Activated T-cell treated with anti-CD3 and anti-CD28 coated beads for 1 hour (primary cell): Measurements from ENCODE around the gene PLAC8.

Source experiments
- DNase-seq: peaks from one replicate; pipeline ENCODE4 v3.0.0-alpha.2; 2020; ENCODE audit warnings: low read depth

PLAC8 gene

GRCh38 chr4:83114576-83114975 is at the start of gene PLAC8:
PLAC8 (minus strand) TSS chr4:83114729; CDS start chr4:83107921, 6,808 bp downstream.
- no peak for DNase-seq

GRCh38 chr4:83153417-83153816 is 38.9 kb upstream of the PLAC8 start:
- DNase-seq = no peak

DNA sequence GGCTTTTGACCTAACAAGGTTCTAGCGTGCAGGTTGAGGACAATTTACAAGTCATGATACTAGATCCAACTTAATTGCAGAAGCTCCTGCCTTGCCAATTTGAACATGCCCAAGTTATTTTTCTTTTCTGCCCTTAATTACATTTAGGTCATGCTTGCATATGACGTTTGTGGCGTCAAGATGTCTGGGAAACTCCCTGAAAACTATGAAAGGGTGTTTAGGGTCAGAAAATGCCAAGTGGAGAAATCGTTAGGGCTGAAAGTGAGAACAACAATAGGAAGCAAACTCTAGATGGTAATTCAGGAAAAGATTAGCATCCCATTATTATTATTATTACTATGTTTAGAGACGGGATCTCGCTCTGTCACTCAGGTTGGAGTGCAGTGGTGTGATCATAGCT is 38.2 kb upstream of the PLAC8 start:
- no peak for DNase-seq

DNA sequence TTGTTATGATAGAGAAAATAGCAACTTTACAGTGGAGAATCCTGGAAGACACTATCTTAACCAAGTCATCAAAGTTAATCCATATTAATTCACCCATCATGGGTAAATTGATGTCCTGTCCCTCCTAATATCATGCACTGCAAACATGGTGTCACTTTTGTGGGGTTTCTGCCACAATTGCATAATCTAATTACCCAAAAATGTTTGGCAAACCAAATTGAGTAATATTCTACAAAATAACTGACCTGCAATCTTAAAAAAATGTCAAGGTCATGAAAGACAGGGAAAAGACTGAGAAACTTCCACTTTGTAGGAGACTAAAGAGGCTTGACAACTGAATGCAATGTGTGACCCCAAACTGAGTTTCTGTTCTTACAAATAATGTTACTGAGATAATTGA is 37.1 kb upstream of the PLAC8 start:
- DNase-seq = no peak

- no peak for DNase-seq
Observed at GRCh38 chr4:83150653-83151330, 36.3 kb upstream of the PLAC8 start.

DNA sequence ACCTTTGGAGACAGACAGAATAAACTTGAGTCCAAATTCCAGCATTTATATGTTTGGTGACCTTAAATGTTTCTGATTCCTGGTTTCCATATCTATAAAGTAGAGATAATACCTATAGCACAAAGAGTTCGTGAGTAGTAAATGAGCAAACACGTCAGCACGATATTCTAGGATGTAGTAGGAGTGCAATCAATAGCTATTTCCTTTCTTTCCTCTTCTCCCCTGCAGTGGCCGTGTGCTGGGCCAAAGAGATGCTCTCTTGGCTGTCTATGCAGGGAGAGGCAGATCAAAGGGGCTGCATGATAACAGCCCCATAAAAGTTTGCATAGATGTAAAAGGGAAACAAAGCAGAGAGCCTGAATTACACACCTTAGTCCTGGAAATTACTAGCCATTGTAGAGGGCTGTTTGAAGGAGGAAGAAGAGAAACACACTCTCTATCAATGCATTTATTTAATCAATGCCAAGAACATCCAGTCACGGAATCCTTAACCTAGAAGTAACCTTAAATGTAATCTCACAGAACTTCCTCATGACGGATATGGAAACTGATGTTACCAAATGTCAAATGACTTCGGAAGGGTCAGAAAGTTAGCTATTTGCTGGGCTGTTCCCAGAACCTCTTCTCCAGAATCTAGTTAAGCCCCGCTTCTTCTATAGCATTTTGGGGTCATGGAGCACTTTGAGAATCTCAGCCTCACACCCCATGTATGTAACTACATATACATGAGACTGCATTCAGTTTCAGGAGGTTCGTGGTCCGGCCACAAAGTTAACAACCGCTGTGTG is 35.5 kb upstream of the PLAC8 start:
- no peak for DNase-seq

- DNase-seq = no peak
Observed at GRCh38 chr4:83146841-83147240, 32.3 kb upstream of the PLAC8 start.

GRCh38 chr4:83145776-83146175 is 31.2 kb upstream of the PLAC8 start:
- peak; percentile 9 for DNase-seq

DNA sequence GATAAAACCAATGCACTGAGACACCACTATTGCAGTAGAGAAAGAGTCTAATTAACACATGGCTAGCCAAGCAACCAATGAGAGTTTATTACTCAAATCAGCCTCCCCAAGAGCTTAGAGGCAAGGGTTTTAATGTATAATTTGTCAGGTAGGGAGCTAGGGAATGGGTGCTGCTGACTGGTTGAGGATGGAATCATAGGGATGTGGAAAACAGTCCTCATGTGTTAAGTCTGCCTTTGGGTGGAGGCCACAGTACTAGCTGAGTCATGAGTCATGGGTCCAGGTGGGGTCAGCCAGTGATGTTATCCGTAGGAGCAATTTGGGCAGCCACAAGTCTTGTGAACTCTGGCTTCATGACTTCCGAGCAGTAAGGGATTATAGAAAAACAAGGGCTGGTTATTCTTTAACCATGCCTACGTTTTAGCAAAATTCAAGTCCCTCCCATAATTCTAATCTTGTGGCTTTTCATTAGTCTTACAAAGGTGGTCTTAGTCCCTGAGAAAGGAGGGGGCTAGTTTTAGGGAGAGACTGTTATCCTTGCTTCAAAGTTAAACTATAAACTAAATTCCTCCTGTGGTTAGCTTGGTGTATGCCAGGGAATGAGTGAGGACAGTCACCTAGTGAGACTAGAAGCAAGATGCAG is 25.1 kb upstream of the PLAC8 start:
- DNase-seq = no peak

- no peak for DNase-seq
Observed at GRCh38 chr4:83138946-83139345, 24.4 kb upstream of the PLAC8 start.

- no peak for DNase-seq
Observed at GRCh38 chr4:83132065-83132464, 17.5 kb upstream of the PLAC8 start.

GRCh38 chr4:83129264-83129663 is 14.7 kb upstream of the PLAC8 start:
- DNase-seq = no peak

- DNase-seq = no peak
Observed at GRCh38 chr4:83128240-83128929, 13.9 kb upstream of the PLAC8 start.

GRCh38 chr4:83125738-83126141 is 11.2 kb upstream of the PLAC8 start:
- DNase-seq = no peak

- no peak for DNase-seq
Observed at GRCh38 chr4:83124111-83124780, 9.7 kb upstream of the PLAC8 start.

DNA sequence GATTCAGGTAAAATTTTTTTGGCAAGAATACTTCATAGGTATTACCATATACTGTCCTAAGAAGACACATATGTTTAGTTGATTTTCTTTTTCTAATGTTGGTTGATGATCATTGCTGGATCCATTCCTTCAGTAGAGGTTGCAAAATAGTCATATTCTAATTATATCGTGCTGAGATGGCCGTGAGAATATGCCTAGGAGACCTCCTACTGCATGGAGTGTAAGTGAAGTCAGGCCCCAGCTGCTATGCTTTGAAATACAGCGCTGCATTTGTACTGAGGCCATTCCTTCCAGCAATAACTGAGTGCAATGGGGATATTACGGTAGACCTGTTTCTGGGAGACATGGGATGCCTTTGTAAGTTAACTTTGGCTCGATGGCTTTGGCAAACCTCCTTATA is 6.7 kb upstream of the PLAC8 start:
- DNase-seq = no peak

- DNase-seq = no peak
Observed at GRCh38 chr4:83118869-83119268, 4.3 kb upstream of the PLAC8 start.

DNA sequence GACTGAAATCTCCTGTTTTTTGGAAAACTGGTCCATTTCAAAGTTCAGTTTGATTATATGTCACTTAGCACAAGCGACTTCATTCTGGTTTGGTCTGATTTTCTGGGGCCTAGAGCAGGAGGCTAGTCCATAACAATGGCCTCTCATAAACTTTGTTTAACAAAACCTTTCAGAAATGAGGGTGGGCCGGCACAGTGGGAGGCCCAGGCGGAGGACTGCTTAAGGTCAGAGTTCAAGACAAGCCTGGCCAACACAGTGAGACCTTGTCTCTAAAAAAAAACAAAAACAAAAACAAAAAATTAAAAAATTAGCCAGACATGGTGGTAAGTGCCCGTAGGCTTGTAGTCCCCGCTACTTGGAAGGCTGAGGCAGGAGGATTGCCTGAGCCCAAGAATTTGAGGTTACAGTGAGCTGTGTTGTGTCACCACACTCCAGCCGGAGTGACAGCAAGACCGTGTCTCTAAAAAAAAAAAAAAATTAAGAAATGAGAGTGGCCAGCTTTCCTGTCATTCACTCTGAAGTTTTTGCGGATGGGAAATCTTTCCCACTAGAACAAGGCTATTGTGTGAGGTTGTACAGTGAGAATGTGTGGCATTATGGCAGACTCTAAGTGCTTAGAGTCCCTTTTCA is 1.2 kb upstream of the PLAC8 start:
- DNase-seq = no peak

GRCh38 chr4:83115000-83115399 is 471 bp upstream of the PLAC8 start:
- DNase-seq = no peak

DNA sequence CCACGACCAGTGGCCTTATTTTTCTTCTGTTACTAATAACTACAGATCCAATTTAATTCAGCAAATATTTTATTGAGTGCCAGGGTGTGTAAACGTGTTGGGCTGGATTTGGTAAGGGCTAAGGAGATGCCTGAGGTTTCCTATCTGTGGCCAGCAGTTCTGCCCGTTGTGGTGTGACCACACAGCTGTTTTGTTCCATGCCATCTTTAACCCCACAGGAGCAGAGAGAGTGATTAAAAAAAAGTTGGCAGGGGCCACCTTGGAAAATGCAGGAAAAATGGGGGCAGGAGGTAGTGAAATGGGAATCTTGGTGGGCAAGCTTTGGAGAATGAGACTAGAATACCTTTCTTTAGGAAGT is 1.1 kb downstream of the PLAC8 start:
- no peak for DNase-seq

DNA sequence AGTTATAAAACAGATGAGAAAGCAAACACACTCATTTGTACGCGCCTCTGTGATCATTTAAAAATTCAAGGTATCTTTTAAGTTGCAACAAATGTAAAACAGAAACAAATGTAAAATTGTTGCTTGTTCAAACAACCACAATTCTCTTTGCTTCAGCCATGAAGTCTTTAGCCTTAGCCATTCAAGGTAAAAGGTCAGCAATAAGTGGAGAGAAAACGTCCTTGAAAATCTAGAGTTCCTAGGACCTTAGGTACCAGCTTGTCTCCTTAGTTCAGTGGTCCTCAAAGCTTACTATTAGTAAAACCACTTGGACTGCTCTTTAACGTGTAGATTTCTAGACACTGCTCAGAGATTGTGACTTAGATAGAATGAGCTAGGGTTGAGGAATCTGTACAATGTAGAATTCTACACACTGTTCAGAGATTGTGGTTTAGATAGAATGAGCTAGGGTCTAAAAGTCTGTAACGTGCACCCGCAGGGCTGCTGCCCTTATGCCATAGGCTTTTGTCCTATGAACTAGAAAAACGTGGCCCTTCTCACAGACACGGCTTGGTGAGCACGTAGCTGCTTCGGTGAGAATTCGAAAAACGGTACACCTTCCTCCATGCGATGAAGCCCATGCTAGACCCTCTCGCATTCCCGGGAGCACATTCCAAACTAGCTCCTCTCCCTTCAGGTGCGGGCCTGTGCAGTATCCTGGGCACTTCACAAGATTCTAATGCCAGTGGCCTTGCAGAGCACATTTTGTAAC is 1.7 kb downstream of the PLAC8 start:
- DNase-seq = no peak
